Left renal cortex interstitium (tissue), 4 donors: ENCODE measurements around the gene KLHL26. TPM values are rescaled to one million over a fixed set of nuclear protein-coding genes. Genes with fewer than 3 reads are reported as not detected.
"Not testable (repeated sequence)": the region's sequence is repeated elsewhere in the genome, so short reads cannot be mapped to it uniquely, and the experiment has no call there.

Experiments used
- DNase-seq, 4 donors: peaks; one replicate each; pipeline ENCODE4 v3.0.0-alpha.2; 2013; ENCODE audit warnings: low read depth in 4 of 4, low spot score in 2 of 4, missing footprints in 1 of 4
- polyA plus RNA-seq, 4 donors: library from polyadenylated mRNA; unstranded; fragments of 120-200 nt; gene quantifications; one replicate each; pipeline ENCODE4 v1.2.1, GENCODE V29; 2013; ENCODE audit not compliant: insufficient read length in 4 of 4

KLHL26 gene
- polyA plus RNA-seq, 4 donors: 6.4 to 13.3 (median 9.8) TPM

DNA sequence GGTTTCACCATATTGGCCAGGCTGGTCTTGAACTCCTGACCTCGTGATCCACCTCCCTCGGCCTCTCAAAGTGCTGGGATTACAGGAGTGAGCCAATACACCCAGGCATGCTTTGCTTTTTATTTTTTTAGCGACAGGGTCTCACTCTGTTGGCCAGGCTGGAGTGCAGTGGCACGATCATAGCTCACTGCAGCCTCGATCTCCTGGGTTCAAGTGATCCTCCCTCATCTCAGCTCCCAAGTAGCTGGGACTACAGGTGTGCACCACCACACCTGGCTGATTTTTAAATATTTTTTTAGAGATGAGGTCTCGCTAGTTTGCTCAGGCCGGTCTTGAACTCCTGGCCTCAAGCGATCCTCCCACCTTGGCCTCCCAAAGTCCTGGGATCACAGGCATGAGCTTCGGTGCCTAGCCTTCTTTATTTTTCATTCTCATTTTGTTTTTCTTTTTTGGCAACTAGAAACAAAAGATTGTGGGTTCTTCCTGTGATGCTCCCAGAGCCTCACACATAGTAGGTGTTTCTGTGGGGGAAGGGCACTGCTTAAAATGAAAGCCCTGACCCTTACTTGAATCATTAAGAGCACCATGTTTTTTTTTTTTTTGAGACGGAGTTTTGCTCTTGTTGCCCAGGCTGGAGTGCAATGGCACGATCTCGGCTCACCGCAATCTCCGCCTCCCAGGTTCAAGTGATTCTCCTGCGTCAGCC lies 36.0 kb upstream of the KLHL26 start:
- not testable (repeated sequence) for DNase-seq

DNA sequence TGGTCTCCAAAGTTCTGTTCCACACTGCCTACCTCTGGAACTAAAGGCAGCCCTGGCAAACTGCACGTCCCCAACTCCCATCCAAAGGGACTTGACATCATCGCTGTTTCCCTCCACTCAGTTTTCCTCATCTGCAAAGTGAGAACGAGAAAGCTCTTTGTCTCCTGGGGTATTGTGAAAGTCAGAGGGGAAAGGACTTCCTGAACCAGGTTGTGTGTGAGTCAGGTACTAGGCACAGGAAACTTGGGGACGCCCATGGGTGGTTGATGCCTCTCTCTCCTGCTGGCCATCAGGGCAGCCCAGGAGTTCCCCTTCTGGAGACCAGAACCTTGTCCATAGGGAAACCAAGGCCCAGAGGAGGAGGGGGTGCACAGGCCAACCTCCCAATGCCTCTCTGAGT lies 35.0 kb upstream of the KLHL26 start:
- no peak for DNase-seq

DNA sequence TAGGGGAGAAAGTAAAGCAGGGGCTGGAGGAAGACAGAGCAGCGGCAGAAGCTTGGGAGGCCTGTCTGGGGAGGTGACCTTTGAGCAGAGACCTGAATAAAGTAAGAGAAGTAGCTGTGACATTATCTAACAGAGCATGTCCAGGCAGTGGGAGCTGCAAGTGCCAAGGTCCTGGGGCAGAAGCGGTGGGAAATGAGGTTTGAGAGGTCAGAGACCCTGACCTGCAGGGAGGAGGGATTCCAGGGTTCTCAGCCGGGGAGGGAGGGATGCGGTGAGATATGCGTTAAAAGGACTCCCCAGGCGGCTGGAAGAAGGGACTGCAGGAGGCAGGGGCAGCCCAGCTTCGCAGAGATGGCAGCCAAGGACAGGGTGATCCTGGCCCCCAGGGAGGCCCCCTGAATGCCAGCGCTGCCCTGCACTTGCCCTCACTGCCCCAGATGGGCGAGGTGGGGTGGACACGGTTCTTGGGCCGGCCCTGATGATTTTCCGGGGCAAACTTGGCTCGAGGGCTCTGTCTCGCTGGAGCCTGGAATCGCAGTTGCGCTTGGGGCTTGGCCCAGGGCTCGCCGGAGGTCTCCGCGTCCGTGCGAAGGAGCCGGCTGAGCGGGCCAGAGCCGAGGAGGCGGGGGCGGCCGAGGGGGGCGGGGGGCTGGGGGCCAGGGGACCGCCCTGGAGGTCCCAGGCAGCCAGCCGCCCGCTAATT lies 33.4 kb upstream of the KLHL26 start:
- no peak for DNase-seq

DNA sequence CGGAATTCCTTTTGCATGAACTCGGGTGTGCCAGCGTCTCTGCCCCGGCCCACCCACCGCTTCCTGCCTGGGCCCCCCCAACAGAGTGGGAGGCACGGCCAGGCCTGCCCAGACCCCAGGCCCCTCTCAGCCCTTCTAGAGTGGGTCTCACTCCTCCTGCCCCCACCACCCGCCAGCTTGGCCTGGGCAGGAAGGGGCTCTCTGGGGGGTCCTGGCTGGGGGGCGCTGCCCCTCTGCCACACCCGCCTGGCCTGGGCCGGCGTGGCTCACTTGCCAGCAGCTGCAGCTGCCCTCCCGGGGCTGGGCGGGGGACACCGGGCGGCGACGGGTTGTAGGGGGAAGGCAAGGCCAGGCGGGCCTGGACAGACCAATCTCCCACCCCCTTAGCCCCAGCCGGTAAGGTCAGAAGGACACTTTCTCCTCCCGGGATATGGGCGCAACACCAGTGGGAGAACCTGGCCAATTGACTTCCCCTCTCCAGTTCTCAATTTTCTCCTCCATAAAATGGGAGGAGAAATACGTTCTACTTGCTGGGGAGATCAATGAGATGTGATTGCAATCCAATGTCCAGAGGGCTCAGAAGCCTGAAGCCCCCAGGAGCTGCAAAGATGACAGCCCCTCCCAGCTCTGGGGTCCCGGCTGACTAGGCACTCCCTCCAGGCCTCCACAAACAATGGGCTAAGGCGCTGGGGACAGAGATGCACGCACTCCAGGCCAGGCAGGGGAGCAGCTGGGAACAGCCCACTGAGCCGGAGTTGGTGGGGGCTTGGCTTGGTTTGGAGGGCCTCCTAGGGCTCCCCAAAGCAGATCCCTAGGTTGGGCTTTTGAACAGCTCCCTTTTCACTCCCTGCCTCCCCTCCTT lies 32.6 kb upstream of the KLHL26 start:
- no peak for DNase-seq

DNA sequence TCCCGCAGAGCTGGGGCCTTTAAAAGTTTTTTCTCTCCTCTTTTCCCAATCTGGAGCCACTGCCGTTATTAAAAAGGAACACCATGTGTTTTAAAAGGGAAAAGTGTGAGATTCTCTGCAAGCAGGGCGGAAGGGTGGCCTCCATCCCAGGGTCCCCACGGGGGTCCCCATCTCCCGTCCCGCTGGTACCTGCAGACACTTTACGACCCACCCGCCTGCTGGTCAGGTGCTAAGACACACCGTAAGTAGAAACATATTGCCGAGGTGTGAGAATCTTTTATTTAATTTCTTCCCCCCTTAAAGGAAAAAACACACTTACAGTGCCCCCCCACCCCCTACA lies 32.0 kb upstream of the KLHL26 start:
- no peak for DNase-seq

DNA sequence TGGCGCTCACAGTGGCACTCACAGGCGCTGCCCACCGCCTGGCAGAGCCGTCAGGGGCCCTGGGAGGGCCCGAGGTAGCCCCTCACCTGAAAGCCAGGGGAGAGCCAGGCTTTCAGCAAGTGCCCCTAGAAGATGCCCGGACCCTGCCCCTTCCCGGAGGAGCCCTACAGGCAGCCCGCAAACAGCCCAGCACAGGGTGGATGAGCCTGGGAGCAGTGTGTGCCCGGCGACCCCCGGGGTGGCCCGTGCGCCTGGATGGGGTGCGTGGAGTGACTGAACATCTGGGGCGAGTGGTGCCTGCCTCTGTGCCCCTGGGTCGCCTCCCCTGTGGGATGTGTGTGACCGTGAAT lies 31.7 kb upstream of the KLHL26 start:
- DNase-seq: no peak

DNA sequence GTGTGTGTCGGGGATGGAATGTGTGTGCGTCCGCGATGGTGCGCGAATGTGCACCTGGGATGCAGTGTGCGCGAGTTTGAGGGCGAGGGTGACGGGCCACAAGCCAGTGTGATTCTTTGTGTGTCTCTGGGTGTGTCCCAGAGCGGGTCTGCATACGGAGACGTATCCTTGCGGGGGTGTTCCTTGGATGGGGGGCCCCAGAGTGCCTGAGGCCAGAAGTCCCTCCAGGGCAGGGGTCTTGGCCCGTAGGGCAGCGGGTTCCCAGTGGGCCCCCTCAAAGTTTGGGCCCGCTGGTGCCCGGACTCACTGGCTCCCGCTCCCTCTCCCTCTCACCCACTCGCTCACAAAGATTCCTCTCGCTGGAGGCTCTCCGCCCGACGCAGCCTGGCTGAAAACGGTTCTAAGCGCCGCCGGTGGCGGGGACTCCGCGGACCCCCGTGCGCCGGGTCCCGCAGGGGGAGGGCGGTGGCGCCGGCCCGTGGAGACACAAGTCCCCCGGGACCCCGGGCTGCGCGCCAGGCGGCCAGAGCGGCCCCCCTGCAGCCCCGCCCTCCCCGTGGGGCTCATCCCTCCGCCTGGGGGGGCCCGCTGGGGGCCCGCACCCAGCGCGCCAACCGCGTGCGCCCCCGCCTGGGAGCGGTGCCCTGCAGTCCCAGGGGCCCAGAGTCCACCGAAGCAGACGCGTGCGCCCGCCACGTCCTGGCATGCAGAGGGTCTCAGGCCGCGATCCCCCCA lies 31.1 kb upstream of the KLHL26 start:
- DNase-seq: no peak

DNA sequence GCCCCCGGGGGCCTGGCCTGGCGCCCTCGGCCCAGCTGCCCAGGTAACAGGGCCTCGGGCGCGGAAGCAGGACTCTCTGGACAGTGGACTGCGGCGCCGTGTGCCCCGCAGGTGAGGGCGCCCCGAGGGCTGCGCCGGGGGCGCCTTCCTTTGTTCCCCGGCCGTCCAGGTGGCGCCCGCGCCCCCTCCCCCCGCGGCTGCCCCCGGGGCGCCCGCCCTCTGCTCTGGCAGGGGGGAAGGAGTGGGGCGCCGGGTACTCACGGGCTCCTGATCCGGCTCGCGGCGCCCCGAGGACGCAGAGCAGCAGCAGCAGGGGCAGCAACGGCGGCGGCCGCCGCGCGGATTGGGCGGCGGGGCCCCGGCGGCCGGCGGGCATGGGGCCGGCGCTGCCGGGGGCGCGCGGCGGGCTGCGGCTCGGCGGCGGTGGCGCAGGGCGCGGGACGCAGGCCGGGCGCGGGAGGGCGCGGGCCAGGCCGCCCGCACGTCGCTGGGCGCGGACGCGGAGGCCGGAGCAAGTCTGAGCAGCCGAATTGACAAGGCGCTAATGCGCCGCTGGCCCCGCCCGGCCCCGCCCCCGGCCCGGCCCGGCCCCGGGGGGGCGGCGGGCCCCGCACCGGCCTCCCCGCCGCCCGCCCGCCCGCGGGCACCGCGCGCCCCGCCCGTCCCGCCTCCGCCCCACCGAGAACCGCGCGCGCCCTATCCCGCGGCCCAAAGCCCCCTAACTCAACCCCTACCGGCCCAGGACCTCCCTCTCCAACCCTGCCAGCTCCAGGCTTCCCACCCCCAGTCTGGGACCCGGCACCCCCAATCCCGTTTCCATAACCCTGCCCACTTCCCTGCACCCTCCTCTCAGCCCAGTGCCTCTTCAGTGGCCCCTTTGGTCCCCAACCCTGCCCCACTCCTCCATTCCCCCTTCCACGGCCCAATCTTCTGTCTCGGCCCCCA lies 30.3 kb upstream of the KLHL26 start, which contains the start of gene CRLF1:
TSS of gene CRLF1 (minus strand) at position 519 of the 945 bp plus-strand sequence. CDS start at position 376, 143 bp downstream.
- no peak for DNase-seq

DNA sequence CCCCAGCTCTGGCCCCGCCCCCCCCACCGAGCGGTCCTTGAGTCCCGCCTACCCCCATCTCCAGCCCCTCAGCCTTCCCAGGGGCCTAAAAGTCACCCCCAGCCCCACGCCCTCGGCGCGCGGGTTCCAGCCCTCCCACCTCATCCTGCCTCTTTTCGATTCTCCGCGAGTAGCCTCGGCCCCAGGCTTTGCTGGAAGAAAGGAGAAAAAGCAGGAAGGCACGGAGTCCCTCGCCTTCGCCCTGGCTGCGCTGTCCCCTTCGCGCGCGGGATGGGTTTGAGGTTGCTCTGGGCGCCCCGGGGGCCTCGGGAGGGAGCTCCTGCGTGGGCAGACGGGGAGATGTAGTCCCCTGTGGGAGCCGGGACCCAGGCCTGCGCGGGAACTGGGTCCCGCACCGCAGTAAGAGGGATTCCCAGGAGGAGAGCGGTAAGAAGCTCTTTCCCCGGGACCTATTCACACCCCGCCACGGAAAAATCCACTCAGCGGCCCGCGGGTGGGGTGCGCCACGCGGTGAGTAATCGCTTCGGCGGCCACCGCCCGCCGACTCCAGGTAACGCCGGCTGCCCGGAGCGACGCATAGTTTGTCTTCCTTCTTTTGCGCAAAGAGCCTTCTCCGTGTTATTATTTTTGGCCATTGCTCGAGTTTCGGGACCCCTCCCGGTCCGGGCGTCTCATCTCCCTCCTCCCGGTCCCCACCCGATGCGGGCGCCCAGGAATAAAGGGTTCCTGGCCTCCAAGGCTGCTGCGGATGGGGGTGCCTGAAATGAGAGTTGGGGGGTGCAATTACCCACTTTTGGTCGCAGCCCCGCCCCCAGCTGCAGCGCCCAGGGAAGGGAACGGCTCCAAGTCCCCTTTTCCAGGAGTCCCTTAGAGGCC lies 29.4 kb upstream of the KLHL26 start:
- DNase-seq: no peak

DNA sequence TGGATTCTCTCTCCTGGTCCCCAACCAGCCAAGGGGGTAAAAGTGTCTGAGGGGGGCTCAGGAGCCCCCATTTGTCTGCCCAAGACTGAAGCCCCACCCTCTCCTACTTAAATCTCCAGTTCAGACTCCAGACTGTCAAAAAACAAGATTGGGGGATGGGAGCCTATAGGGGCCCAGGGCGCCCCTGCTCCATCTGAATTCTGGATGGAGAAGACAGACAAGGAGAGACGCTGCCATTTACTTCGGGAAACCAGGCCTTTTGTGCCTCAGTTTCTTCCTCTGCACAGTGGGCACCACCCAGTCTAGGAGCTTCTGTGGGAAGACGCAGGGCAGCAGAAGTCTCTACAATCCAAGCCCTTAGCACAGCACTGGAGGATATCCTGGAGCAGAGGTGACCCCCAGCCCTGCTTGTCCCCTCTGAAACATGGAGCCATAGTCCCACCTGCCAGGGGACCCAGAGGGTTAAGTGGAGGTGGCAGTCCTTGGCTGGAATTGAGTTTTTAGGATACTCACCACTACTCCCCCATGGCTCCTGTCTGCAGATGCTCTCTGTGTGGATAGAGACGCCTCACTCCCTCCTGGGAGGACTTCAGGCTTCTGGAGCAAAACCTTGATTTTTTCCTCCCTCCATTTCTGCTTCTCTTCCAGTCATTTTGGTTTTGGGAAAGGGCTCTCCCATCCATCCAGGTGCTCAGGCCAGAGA lies 28.6 kb upstream of the KLHL26 start:
- no peak for DNase-seq

DNA sequence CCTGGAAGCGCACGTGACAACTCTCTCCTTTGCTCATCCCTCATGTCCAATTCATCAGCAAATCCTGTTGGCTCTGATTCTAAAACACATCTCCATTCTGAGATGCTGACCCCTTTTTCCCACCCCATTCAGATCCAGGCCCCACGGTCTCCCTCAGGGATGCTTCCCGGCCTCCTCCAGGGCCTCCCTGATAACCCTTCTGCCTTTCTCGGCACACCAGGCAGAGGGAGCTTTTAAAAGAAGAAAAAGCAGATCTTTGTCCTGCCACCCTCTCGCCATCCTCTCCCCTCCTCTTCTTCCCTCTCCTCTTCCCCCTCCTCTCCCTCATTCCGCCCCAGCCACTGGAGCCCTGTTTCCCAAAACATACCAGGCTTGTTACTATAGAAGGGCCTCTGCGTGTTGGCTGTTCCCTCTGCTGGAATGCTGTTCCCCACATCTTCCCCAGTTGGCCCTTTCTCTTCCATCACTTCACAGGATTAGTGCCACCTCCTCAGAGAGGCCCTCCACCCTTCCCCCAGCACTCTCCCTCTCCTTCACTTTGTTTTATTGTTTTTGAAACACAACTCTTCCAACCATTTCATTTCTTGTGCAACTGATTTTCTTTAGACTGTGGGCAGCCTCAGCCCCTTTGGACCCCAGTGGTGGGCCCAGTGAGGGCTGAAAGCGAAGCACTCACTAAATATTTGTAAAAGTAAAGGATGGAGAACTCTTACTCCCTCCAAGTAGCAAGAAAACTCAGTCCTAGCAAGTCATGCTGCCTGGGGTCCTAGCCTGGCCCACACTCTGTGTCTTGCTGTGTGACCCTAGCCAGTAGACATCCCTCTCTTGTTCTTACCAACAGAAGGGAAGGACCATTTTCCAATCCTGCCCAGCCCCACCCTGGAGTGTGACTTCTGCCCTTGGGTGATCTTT lies 27.8 kb upstream of the KLHL26 start:
- DNase-seq: no peak

DNA sequence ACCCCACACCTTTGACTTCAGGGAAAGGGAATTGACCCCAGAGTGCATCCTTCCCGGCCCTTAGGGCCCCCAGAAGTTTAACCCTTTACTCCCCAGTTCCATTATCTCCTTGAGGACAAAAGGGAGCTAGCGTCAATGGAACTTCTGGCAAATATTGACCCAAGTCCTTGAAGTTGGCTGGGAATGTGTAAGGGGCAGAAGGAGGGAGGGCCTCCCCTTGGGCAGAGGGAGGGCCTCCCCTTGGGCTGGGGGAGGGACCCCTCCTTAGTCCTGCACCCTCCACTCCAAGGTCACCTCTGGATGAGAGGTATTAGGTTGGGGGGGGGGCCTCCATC lies 27.1 kb upstream of the KLHL26 start:
- DNase-seq: no peak

DNA sequence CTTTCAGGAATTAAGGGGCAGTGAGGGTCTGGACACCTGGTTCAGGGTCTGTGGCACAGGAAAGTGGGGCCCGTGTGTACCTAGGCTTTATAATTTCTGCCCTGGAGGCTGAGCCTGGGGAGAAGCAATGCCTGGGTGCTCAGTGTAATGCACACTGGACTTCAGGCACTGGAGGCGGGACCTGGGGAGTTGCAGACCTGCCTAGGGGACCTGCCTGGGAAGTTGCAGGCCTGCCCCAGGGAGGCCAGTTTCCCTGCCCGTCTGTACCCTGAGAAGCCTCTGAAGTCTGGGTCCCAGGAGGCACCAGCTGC lies 26.6 kb upstream of the KLHL26 start:
- no peak for DNase-seq

DNA sequence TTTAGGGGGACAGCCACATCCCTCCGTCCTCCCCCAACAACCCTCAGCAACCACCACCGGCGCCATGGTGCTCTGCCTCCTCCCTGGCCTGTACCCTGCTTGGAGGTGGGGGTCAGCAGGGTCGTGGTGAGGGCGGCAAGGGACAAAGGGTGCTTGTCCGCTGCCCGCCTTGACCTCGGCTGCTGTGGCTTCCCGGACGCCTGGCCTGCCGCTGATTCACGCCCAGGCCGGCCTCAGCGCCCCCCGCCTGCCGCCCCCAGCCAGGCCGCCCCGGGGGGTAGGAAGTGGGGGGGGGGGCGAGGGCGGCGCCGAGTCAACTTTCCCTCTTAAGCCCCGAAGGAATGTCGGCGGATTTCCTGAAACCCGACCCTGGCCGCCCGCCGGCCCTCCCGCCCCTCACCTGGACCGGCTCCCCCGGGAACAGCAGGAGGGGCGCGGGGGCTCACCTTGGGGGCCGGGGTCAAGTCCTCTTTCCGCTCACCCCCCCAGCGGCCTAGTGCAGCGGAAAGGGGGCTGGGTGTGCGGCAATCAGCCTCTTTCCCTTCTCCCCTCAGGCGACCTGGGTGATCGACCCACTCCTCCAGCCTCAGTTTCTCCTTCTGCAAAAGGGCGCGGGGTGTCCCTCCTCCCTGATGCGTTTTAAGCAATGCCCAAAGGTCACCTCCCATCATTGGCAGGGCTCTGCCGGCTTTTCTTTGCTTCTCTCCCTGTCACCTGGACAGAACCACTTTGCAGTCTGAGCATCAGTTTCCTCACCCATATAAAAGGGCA lies 26.1 kb upstream of the KLHL26 start:
- no peak for DNase-seq

DNA sequence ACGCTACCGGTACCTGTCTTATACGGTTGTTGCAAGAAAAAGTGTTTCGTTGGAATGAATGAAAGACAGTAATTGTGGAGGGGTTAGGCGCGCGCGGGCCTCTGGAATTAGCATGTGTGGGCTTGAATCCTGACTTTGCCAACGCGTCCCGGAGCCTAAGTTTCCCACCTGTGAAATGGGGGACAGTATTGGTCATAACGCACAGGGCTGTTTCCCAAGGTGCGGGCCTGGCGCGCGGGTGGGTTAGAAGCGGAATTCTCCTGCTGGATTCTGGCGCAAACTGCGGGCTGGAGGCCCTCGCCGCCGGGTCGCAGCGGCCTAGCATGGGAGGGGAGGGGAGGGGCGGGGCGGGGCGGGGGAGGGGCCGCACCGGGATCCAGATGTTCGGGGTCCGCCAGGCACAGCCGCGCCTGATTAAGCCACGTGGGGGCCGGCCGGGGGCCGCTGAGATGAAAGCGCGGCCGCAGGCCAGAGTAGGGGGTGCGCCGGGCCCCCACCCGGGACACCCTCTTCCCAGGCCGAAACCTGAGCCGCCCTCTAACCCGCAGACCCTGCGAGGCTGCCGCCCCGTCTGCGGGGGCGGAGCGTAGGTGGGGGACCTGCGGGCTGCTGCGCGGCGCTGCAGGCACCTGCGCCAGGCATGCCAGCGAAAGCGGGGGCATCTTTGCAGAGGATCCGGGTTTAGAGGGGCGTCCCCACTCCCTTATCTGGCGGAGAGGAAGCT lies 25.3 kb upstream of the KLHL26 start:
- DNase-seq: no peak
